ENCODE results near the gene NHLH2. TPM values are rescaled to one million over a fixed set of nuclear protein-coding genes. Genes with fewer than 3 reads are reported as not detected.

Gene NHLH2
- polyA plus RNA-seq, 1 donor from 2014 or later, result 0.31 TPM

GRCh38 chr1:115815694-115816093, 25.2 kb downstream of the NHLH2 start:
- no peak overlapping the region for H3K4me2 ChIP-seq (ENCODE audit: low read length)
- no peaks in the 10 kb centered on the region for H3K9me2 ChIP-seq (ENCODE audit: insufficient read depth, low read length)
- no peak overlapping the region for H3K4me3 ChIP-seq (ENCODE audit: low read length)
- H4K20me1 ChIP-seq (ENCODE audit: insufficient read depth), result no peaks in the 10 kb centered on the region
- no peaks in the 10 kb centered on the region for H3K9me3 ChIP-seq (ENCODE audit: low read length)
- no peaks in the 10 kb centered on the region for H3K27me3 ChIP-seq (ENCODE audit: insufficient read depth, low read depth, low read length)
- no peak overlapping the region for H3K27ac ChIP-seq (ENCODE audit: low read length)
- no peaks in the 10 kb centered on the region for H3K79me2 ChIP-seq (replicated peaks; ENCODE audit: insufficient read depth, low read length)
- H2AFZ ChIP-seq (ENCODE audit: low read depth, low read length), result no peak overlapping the region
- no peak overlapping the region for H3K9ac ChIP-seq (ENCODE audit: low read length)
- H3K36me3 ChIP-seq (ENCODE audit: insufficient read depth, low read length), result no peaks in the 10 kb centered on the region
- H3F3A ChIP-seq (ENCODE audit: insufficient read depth, low read length, poor library complexity, severe bottlenecking), result no peaks in the 10 kb centered on the region
- no peak for TF ChIP-seq SMC3 (conservative IDR thresholded peaks at IDR 0.05; ENCODE audit: poor library complexity)

- Histone ChIP-seq H3K9ac (ENCODE audit: low read length) (no peak overlapping the region), H3K9me2 (ENCODE audit: insufficient read depth, low read length) (no peaks in the 10 kb centered on the region), H3K27me3 (ENCODE audit: insufficient read depth, low read depth, low read length) (no peaks in the 10 kb centered on the region), H3K27ac (ENCODE audit: low read length) (no peak overlapping the region), H3K36me3 (ENCODE audit: insufficient read depth, low read length) (no peaks in the 10 kb centered on the region), H2AFZ (ENCODE audit: low read depth, low read length) (no peak overlapping the region), H3K79me2 (replicated peaks; ENCODE audit: insufficient read depth, low read length) (no peaks in the 10 kb centered on the region), H4K20me1 (ENCODE audit: insufficient read depth) (no peaks in the 10 kb centered on the region), H3F3A (ENCODE audit: insufficient read depth, low read length, poor library complexity, severe bottlenecking) (no peaks in the 10 kb centered on the region), H3K4me2 (ENCODE audit: low read length) (no peak overlapping the region), H3K9me3 (ENCODE audit: low read length) (no peaks in the 10 kb centered on the region), H3K4me3 (ENCODE audit: low read length) (no peak overlapping the region)
- TF ChIP-seq CTCF (IDR thresholded peaks at IDR 0.05; ENCODE audit: poor library complexity, severe bottlenecking) (no peak), REST (IDR thresholded peaks at IDR 0.05; ENCODE audit: borderline replicate concordance) (no peak), EP300 (conservative IDR thresholded peaks at IDR 0.05; ENCODE audit: poor library complexity, severe bottlenecking) (no peak), RAD21 (conservative IDR thresholded peaks at IDR 0.05) (no peak)
These were observed 26.1 kb downstream of the NHLH2 start for GRCh38 chr1:115814685-115815398.

- no peak overlapping the region for H3K27ac ChIP-seq (ENCODE audit: low read length)
- no peaks in the 10 kb centered on the region for H3K79me2 ChIP-seq (replicated peaks; ENCODE audit: insufficient read depth, low read length)
- no peak overlapping the region for H2AFZ ChIP-seq (ENCODE audit: low read depth, low read length)
- TF ChIP-seq POLR2AphosphoS5 (IDR thresholded peaks at IDR 0.05) (no peak), SMC3 (conservative IDR thresholded peaks at IDR 0.05; ENCODE audit: poor library complexity) (no peak), EP300 (conservative IDR thresholded peaks at IDR 0.05; ENCODE audit: poor library complexity, severe bottlenecking) (no peak), REST (IDR thresholded peaks at IDR 0.05; ENCODE audit: borderline replicate concordance) (no peak), RAD21 (conservative IDR thresholded peaks at IDR 0.05) (no peak), MXI1 (conservative IDR thresholded peaks at IDR 0.05; ENCODE audit: poor library complexity, severe bottlenecking) (no peak), TAF1 (IDR thresholded peaks at IDR 0.05; ENCODE audit: low read depth) (no peak), EZH2 (IDR thresholded peaks at IDR 0.05; ENCODE audit: borderline replicate concordance, insufficient read depth, low read length, poor library complexity, severe bottlenecking) (no peak), CTCF (IDR thresholded peaks at IDR 0.05; ENCODE audit: poor library complexity, severe bottlenecking) (no peak)
- H3F3A ChIP-seq (ENCODE audit: insufficient read depth, low read length, poor library complexity, severe bottlenecking), result no peaks in the 10 kb centered on the region
- no peaks in the 10 kb centered on the region for H3K27me3 ChIP-seq (ENCODE audit: insufficient read depth, low read depth, low read length)
- no peaks in the 10 kb centered on the region for H3K9me3 ChIP-seq (ENCODE audit: low read length)
- H3K36me3 ChIP-seq (ENCODE audit: insufficient read depth, low read length), result no peaks in the 10 kb centered on the region
- H3K9me2 ChIP-seq (ENCODE audit: insufficient read depth, low read length), result no peaks in the 10 kb centered on the region
- no peaks in the 10 kb centered on the region for H4K20me1 ChIP-seq (ENCODE audit: insufficient read depth)
- no peak overlapping the region for H3K4me3 ChIP-seq (ENCODE audit: low read length)
- H3K4me2 ChIP-seq (ENCODE audit: low read length), result no peak overlapping the region
- no peak overlapping the region for H3K9ac ChIP-seq (ENCODE audit: low read length)
These were observed 27.2 kb downstream of the NHLH2 start for GRCh38 chr1:115813727-115814126.

Measured in neural cell (in vitro differentiated cells).